HG03280 (cell line): ENCODE results near the gene MYBBP1A.

Source experiments
- ATAC-seq: cut with Tn5 transposase; IDR thresholded peaks from one replicate; pipeline ENCODE4 v1.9.1; 2021; ENCODE audit warnings: mild to moderate bottlenecking, moderate library complexity; ENCODE audit not compliant: unreplicated experiment

The MYBBP1A gene

DNA sequence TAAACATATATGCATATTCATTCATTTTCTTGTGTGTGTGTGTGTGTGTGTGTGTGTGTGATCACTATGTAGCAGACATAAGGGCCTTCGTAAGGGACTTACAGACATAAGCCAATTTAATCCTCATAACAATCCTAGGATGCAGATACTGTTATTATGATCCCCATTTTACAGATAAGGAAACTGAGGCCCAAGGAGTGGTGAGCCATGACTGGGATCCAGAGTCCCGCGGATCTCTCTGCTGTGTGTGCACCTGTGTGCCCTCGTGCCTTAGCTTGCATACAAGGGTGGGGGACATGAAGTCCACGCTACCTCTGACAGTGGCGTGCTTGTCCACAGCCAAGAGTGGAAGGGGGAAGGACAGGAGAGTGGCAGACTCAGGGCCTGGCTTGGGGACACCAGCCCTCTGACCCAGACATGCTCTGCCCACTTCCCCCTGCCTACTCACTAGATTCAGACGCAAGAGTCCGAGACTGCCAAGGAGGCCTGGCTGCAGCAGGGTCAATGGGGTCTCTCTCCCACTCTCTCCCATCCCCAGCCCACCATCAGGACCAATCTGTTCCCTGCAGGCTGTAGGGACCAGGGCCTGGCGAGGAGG, 19.4 kb upstream of the MYBBP1A start:
- no peak for ATAC-seq

DNA sequence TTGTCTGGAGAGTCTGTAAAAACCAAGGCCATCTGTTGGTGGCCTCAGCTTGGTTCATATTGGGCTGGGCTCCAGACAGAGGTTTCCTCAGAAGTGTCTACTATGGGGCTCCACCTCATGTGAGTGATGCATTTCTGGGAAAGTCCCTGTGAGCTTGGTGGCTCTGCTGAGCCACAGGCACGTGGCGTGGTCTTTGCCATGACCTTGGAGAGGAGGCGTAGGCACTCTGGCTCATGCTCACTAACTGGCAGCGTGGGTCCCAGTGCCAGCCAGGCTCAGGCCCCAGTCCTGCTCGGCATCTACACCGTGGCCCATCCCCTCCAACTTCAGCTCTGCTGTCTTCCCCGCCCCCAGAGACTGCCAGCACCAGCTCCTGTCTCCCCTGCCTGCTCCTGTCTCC, 18.5 kb upstream of the MYBBP1A start:
- no peak for ATAC-seq

DNA sequence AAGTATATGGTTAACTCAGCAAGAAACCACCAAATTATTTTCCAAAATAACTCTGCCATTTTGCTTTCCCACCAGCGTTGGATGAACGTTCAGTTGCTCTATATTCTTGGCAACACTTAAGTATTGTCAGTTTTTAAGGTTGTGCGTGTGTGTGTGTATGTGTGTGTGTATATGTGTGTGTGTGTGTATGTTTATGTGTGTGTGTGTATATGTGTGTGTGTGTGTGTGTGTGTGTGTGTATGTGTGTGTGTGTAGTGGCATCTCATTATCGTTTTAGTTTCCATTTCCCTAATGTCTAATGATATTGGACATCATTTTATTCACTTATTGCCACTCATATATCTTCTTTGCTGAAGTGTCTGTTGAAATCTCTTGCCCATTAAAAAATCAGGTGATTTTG, 17.9 kb upstream of the MYBBP1A start:
- ATAC-seq: no peak

DNA sequence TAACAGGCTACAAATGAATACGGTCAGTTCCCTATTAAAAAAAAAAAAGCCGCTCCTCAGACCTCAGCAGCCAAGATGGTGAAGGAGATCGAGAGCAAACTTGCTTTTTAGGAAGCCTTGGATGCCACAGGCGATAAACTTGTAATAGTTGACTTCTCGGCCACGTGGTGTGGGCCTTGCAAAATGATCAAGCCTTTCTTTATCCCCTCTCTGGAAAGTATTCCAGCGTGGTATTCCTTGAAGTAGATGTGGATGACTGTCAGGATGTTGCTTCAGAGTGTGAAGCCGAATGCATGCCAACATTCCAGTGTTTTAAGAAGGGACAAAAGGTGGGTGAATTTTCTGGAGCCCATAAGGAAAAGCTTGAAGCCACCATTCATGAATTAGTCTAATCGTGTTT, 16.9 kb upstream of the MYBBP1A start:
- ATAC-seq: no peak

DNA sequence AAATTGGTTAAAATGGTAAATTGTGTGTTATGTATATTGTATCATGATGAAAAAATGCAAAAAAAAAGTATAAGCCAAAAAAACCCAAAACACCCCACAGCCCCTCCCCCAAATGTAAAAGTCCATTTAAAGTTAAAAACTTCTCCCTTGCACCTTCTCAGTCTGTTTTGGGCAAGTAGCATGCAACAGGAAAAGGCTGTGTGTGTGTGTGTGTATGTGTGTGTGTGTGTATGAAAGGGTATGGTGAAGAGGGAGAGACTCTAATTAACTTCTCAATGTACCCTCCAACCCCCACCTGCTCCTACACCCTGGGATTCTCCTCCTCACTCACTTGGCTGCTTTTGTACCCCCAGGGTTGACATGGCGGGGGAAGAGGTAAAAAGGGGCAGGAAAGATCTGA, 14.4 kb upstream of the MYBBP1A start:
- no peak for ATAC-seq

DNA sequence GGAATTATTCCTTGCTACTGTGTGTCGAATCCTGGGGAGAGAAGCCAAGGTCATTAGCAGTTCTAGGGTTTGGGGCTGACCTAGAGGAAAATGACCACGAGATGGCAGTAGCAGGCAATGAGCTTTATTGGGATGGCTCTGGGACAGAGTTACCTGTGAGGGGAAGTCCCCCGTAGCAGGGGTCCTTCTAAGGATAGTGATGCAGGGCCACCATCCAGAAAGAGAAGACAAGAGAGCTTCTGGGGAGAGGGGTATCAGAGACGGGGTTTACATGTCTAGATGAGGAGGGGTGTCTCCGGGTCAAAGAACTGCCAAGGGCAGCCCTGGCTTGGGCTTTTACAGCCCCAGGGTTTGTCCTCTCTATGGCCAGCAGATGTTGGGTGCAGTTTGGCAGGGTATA, 11.6 kb upstream of the MYBBP1A start:
- ATAC-seq: no peak

DNA sequence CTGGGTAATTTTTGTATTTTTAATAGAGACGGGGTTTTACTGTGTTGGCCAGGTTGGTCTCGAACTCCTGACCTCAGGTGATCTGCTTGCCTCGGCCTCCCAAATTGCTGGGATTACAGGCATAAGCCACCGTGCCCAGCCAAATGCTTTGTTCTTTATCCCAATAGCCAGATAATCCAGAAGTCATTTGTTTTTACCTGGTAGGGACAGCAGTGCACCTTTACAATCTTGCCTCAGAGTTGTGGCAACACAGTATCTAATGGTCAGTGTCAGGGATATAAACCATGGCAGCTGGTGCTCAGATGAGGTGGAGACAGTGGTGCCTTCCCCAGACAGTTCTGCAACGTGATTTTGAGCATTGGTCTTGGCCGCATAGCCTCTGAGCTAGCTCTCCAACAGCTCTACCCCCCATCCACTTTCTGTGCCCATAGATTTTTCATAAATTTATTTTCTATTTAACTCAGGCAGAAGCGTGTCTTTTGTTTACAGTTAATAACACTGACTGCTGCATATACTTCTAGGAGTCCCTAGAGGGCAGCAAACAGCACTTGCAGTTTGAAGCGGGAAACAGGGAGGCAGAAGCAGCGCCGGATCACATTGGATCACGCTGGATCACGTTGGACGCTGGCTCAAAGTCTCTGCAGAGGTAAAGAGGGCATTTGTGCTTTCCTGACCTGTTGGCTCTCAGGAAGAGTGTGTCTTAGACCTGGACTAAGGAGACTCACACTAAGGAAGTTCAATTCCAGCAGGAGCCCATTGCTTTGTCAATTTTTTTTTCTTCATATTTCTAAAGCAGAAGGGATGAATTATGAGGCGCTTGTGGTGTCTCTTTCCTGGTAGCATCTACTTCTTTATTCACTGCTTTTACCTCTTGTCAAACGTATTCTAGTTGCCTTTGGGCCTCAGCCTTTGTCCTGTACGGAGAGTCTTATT, 10.3 kb upstream of the MYBBP1A start:
- ATAC-seq: no peak

DNA sequence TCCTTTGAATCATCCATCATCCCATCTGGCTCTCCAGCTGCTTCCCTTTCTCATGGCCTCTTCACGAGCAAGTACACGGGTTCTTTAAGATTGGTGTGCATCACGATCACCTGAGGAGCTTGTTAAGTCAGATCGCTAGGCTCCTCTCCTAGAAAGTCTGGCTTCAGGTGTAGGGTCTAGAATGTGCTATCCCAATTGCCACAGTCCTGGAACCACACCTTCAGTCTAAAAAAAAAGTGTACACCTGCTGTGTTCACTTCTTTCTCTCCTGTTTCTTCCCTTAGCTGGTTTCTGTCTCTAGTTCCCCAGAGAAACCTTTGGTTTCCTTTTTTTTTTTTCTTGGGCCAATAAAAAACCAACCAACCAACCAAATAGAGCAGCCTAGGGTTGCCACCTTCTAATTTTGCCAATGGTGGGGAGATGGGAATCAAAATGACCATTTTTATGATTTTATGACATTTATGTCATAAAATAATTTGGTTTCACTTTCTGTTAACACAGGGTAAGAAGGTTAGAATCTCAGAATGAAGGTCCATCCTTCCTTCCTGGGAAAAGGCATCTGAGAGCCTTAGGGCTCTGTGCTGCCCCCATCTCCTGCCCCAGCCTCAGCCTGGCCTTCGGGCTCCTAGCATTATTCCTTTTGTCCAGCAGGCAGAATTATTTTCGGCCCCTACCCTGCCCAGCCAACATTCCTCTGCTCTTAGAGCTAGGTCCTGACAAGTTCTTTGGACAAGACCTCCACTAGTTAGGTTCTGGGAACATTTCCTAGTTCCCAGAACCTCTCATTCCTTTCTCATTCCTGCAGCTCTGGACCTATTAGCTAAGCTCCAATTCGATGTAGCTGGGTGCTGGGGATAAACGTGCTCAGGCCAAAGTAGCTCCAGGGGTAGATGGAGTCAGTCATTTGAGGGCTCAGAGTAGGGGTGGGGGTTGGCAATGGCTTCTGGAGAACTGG, 7.1 kb upstream of the MYBBP1A start:
- no peak for ATAC-seq

DNA sequence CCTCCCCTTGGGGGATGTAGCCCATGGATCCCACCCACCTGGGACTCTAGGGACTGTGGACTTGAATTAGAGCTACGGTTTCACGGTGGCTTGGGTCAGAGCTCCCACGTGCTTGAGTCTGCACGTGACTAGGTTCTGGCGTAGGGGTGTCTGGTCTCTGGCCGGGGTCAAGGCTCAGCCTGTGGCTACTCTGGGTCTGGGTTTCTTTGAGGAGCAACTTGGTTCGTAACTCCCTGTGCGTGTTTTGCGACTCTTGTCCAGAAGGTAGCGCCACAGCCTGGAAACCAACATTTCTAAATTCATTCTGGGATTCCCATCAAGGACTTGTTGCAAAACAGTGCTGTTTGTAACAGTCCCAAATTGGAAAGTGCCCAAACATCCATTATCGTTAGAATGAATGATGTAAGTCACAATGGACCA, 5.7 kb upstream of the MYBBP1A start:
- no peak for ATAC-seq

DNA sequence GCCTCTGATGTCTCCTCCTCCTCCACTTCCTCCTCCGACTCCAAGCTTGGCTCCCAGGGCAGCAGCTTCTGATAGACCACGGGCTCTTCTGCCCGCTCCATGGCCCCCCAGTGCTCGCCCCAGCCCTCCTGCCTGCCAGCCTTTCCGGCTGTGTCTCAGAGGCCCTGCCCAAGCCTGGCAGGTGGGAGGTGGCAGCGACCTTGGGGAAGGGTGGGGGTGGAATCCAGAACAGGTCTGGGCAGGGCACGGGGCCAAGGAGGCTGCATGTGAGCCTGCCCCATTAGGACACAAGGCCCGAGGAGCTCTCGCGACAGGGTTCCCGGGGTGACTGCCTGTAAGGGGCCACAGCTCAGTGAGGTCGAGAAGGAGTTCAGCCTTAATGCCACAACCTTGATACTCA, 5.2 kb upstream of the MYBBP1A start, which contains the start of gene GGT6:
Gene GGT6, minus strand, starts transcription at position 157 of the 400 bp plus-strand sequence. Its CDS starts 56 bp downstream, at position 101.
- no peak for ATAC-seq

DNA sequence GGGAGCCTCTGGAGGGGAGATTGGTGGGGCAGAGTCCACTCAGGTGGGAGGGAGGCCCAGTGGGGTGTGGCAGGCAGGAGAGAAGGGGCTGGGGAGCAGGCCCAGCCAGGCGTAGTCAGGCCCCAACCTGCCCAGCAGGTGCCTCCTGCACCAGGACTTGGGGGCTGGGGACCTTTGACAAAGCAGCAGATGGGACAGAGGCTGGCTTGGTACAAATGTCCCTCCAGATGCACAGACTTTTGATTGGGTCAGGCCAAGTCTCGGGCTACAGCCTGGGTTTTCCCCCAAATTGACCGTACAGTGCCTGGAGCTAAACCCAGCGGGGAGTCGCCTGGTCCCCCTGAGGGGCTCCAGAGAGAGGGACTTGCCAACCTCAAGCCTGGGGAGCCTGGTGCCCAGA, 4.8 kb upstream of the MYBBP1A start:
- no peak for ATAC-seq

DNA sequence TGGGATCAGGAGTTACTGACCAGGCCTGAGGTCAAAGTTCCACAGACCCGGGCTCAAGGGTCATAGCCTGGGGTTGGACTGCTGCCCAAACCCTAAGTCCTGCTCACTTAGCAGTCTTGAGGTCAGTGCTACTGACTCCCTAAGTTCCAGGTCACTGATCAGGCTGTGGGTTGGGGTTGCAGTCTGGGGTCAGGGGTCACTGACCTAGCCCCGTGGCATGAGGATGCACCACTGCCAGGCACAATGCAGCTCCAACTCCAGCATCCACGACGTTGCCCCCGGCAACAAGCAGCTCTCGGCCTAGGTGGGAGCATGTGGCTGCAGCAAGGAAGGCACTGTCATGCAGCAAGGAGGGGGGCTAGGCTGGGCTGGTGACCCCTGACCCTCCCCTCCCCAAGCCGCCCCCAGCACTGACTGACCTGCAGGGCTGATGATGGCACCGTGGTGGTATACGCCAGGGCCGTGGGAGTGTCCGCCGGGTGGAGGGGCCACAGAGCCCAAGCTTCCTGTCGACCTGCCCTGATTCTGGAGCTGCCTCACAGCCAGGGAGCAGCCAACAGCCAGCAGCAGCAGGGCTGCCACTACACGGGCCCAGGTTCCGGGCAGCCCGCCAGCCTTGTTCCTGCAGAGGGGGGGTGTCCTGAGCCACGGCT, 4.1 kb upstream of the MYBBP1A start:
- ATAC-seq: no peak

DNA sequence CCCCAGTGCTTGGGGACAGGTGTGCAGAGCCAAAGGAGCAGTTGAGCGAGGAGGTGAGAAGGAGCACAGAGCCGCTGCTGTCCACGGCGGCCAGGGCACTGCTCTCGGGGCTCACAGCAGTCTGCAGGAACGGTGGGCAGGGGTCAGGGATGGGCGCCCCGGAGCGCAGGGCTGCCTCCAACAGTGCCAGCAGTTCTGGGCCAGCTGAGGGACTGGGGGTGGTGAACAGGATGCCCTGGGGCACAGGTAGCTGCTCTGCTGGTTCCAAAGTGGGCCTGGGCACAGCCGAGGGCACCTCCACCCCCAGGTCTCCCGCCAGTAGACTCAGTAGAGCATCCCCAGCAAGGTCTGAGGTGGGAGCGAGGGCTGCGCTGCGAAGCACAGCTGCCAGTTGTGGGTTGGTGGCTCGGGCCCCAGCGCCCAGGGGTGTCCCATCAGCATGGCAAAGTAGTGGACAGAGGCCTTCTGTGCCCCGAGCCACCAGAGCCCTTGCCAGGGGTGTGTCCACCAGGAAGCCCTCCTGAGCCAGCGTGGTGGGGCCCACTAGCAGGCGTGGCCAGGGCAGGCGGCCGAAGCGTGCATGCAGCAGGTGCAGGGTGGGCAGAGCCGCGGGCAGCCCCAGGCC, 3.3 kb upstream of the MYBBP1A start:
- ATAC-seq: no peak

DNA sequence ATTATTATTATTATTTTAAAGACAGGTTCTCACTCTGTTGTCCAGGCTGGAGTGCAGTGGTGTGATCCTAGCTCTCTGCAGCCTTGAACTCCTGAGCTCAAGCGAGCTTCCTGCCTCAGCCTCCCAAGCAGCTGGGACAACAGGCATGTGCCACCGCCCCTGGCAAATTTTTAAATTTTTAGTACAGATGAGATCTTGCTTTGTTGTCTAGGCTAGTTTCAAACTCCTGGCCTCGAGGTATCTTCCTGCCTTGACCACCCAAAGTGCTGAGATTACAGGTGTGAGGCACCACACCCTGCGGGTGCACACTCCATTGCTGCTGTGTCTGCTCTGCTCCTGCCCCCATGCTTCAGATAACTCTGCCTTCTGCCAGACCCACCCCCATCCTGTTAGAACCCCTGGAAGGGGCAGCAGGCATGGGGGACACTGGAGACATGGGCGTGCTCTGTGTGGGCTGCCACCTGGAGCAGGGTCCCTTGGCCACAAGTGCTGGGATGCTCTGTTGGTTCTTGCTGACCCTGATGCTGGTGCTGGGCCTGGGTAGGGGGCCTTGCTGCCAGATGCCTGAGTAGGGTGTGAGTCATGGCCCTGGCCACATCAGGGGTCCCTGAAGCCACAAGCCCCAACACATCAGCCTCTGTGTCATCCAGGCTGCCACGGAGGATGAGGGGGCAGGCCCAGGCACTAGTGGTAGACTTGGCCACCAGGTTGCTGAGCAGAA, 2.6 kb upstream of the MYBBP1A start:
- ATAC-seq: no peak

DNA sequence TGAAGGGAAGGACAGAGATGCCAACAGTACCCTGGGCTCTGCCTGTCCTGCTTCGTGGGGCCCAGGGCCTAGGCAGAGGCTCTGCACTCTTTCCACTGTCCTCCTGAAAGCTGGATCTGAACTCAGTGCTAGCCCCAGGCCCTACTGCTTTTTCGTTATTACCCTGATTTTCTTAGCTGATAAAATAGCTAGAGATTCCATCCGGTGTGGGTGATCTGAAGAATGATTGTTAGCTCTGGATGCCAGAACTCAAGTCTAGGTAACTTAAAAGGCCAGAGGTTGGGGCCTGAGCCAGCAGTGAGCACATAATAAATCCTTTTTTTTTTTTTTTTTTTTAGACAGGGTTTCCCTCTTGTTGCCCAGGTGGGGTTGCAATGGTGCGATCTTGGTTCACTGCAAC, 1.8 kb upstream of the MYBBP1A start:
- ATAC-seq: no peak

DNA sequence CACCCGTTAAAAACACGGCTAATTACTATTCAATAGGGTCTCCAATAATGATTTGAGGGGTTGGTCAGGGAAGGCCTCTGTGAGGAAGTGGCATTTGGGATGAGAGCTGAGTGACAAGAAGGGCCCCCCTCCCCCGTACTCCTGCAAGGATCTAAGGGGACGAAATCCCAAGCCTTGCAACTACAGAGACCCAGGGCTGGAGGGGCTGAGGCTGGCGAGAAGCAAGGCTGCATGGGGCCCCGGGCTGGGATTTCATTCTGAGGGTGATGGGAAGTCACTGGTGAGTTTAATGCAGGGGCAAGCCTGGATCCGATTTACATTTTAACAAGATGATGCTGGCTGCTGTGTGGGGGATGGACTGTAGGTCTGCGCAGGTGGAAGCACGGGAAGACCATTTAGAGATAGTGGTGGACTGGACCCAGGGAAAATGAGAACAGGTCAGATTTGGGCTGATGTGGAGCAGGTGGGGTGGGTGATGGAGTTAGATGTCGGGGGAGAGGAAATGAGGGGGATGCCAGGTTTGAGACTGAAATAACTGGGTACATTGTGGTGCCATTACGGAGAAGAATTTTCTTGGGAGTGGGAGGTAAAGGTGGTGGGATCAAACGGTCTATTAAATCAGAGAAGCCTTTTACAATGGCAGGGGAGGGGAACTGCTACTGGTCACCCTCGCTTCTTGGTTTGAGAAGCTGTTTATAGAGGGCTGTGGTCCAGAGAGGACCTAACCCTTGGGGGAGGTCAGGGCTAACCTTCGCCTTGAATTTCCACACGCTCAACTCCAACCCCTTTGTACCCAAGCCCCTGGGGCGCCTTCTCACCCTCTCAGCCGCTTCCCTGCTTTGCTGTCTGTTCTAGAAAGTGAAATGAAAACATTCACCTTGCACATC, 932 bp upstream of the MYBBP1A start:
- ATAC-seq: no peak

DNA sequence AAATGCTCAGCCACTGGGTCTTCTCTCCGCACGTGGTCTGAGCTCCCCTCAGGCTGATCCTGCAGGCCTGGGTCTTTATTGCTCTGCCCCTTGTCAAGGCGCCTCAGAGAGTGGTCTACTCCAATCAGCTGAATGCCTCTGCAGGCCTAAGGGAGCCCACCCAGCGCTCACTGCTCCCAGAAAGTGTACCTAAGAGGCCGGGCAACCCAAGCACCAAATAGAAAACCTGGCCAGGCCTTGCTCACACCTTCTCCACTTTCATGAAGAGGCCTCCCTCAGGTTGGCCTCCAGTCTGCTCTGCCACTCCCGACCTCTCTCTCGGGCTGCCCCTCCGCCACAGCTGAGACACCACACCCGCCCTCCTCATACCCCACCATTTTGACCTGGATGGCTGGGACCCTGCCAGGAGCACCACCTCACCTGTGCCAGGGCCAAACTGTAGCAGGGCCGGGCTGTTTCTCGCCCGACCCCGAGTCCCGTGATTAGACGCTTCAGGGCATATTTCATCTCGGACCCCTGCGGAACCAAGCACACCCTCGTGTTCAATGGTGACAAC, 665 bp downstream of the MYBBP1A start:
- ATAC-seq: peak; percentile 16

DNA sequence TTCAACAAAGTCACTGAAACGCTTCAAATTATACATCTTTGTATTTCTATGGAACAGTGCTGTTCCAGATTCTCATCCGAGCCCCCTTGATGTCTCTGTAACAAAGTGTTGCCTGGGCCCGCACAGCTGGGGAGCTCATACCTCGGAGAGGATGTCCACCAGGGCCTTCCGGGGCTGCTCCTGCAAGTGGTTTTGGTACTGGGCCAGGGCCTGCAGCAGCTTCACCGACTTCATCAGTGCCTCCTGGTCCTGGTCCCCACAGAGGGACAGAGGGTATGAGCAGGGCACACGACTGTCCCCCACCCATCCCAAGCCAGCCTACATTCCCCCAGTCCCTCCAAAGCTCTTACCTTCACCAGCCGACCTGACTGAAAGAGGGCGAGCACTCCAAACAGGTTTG, 1.5 kb downstream of the MYBBP1A start:
- no peak for ATAC-seq
